Suprapubic skin (tissue), 4 donors: ENCODE results near the gene INPP5A. TPM values are rescaled to one million over a fixed set of nuclear protein-coding genes. Genes with fewer than 3 reads are reported as not detected.

Experiments
- DNase-seq, 2 donors: peaks; one replicate each; pipeline ENCODE4 v3.0.0-alpha.2; 2019; ENCODE audit warnings: low spot score in 2 of 2
- H3K27ac ChIP-seq: fragments of 200-600 bp; sonication (generic); one replicate; pipeline ENCODE4 v1.5.1; 2019
- H3K27me3 ChIP-seq: fragments of 200-600 bp; sonication (generic); one replicate; pipeline ENCODE4 v1.5.1; 2019
- H3K36me3 ChIP-seq: fragments of 200-600 bp; sonication (generic); one replicate; pipeline ENCODE4 v1.5.1; 2019
- H3K4me1 ChIP-seq: fragments of 200-600 bp; sonication (generic); one replicate; pipeline ENCODE4 v1.5.1; 2019
- H3K4me3 ChIP-seq: fragments of 200-600 bp; sonication (generic); one replicate; pipeline ENCODE4 v1.5.1; 2019; ENCODE audit warnings: mild to moderate bottlenecking
- H3K9me3 ChIP-seq: fragments of 200-600 bp; sonication (generic); one replicate; pipeline ENCODE4 v1.5.1; 2019
- EP300 ChIP-seq: sonication (generic); formaldehyde crosslinking; IDR thresholded peaks from one replicate; pipeline ENCODE4 v1.6.1; 2017; ENCODE audit warnings: antibody characterized with exemption
- POLR2A ChIP-seq, 2 donors: fragments of 450-650 bp; IDR thresholded peaks; one replicate each; pipeline ENCODE4 v1.6.1; 2017; ENCODE audit warnings: antibody characterized with exemption in 2 of 2, mild to moderate bottlenecking in 2 of 2, moderate library complexity in 2 of 2
- POLR2AphosphoS5 ChIP-seq, 3 donors: sonication (generic); formaldehyde crosslinking; IDR thresholded peaks; one replicate each; pipeline ENCODE4 v1.6.1; 2017; ENCODE audit warnings: antibody characterized with exemption in 3 of 3
- WGBS: methylation state at CpG from one replicate; pipeline ENCODE4 v1.1.5; 2018; 5-methylcytosine and 5-hydroxymethylcytosine counted together
- total RNA-seq, 4 donors: library from RNA; depleted of rRNA; stranded (reverse); fragments of >200 nt; gene quantifications; one replicate each; pipeline ENCODE4 v1.1.0, GENCODE V29; 2016
- TF ChIP-seq, protein P1 (sequence below), 2 donors: fragments of 200-600 bp in 1 of 2; fragments of 450-650 bp in 1 of 2; sonication (generic) in 1 of 2; IDR thresholded peaks; one replicate each; pipeline ENCODE4 v1.5.1; 2016 to 2019; ENCODE audit warnings: antibody characterized with exemption in 2 of 2, mild to moderate bottlenecking in 1 of 2, moderate library complexity in 1 of 2

Gene INPP5A
- total RNA-seq, 4 donors from 2014 or later, result 28.1 to 39.1 (median 32.3) TPM

- Histone ChIP-seq H3K4me3 (no peak overlapping the region), H3K4me1 (peaks cover 29% of the 10 kb centered on the region), H3K36me3 (no peaks in the 10 kb centered on the region), H3K27me3 (no peaks in the 10 kb centered on the region), H3K9me3 (no peaks in the 10 kb centered on the region), H3K27ac (no peak overlapping the region)
- TF ChIP-seq POLR2AphosphoS5 (IDR thresholded peaks at IDR 0.05) (no peak), EP300 (no peak), POLR2A (IDR thresholded peaks at IDR 0.05) (no peak)
- TF ChIP-seq, protein P1, sequence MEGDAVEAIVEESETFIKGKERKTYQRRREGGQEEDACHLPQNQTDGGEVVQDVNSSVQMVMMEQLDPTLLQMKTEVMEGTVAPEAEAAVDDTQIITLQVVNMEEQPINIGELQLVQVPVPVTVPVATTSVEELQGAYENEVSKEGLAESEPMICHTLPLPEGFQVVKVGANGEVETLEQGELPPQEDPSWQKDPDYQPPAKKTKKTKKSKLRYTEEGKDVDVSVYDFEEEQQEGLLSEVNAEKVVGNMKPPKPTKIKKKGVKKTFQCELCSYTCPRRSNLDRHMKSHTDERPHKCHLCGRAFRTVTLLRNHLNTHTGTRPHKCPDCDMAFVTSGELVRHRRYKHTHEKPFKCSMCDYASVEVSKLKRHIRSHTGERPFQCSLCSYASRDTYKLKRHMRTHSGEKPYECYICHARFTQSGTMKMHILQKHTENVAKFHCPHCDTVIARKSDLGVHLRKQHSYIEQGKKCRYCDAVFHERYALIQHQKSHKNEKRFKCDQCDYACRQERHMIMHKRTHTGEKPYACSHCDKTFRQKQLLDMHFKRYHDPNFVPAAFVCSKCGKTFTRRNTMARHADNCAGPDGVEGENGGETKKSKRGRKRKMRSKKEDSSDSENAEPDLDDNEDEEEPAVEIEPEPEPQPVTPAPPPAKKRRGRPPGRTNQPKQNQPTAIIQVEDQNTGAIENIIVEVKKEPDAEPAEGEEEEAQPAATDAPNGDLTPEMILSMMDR (IDR thresholded peaks at IDR 0.05), result no peak
- DNase-seq, result peak in 1 of 2 donors; percentile 60
- 94% methylated on average over 28 of the region's 28 CpGs for WGBS
Observed at GRCh38 chr10:132548106-132548823, 10.7 kb downstream of the INPP5A start.

DNA sequence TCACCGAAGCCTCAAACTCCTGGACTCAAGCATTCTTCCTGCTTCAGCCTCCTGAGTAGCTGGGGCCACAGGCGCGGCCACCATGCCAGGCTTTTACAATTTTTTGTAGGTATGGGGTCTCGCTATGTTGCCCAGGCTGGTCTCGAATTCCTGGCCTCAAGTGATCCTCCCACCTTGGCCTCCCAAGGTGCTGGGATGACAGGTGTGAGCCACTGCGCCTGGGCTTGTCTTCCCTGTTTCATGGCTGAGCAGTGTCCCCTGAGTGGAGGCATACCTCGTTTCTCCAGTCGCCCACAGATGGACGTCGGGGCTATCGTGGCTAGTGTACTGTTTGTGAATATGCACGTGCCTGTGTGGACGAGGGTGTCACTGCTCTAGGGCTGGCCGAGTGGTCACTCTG, 11.3 kb downstream of the INPP5A start:
- TF ChIP-seq POLR2AphosphoS5 (IDR thresholded peaks at IDR 0.05) (no peak), EP300 (no peak), POLR2A (IDR thresholded peaks at IDR 0.05) (no peak)
- TF ChIP-seq, protein P1 (IDR thresholded peaks at IDR 0.05), result no peak
- WGBS, result 90% methylated on average over 14 of the region's 14 CpGs
- H3K9me3 ChIP-seq, result no peaks in the 10 kb centered on the region
- no peak overlapping the region for H3K27ac ChIP-seq
- H3K4me1 ChIP-seq, result peaks cover 29% of the 10 kb centered on the region
- H3K27me3 ChIP-seq, result no peaks in the 10 kb centered on the region
- DNase-seq, result peak; percentile 53 to 77
- no peak overlapping the region for H3K4me3 ChIP-seq
- no peaks in the 10 kb centered on the region for H3K36me3 ChIP-seq

- H3K27me3 ChIP-seq, result no peaks in the 10 kb centered on the region
- peak; percentile 45 to 47 for DNase-seq
- H3K4me3 ChIP-seq, result no peak overlapping the region
- H3K9me3 ChIP-seq, result no peaks in the 10 kb centered on the region
- no peaks in the 10 kb centered on the region for H3K36me3 ChIP-seq
- no peak overlapping the region for H3K27ac ChIP-seq
- 61% methylated on average over 12 of the region's 12 CpGs for WGBS
- TF ChIP-seq EP300 (no peak), POLR2AphosphoS5 (IDR thresholded peaks at IDR 0.05) (no peak), POLR2A (IDR thresholded peaks at IDR 0.05) (no peak)
- TF ChIP-seq, protein P1 (IDR thresholded peaks at IDR 0.05), result no peak
- H3K4me1 ChIP-seq, result peaks cover 27% of the 10 kb centered on the region
Observed at GRCh38 chr10:132549371-132549770, 11.8 kb downstream of the INPP5A start.

- peak; percentile 59 to 78 for DNase-seq
- Histone ChIP-seq H3K27me3 (no peaks in the 10 kb centered on the region), H3K9me3 (no peaks in the 10 kb centered on the region), H3K27ac (no peak overlapping the region), H3K36me3 (no peaks in the 10 kb centered on the region), H3K4me3 (no peak overlapping the region), H3K4me1 (peaks cover 16% of the 10 kb centered on the region)
- 88% methylated on average over 14 of the region's 20 CpGs for WGBS
- TF ChIP-seq POLR2A (IDR thresholded peaks at IDR 0.05), result no peak
- no peak for TF ChIP-seq EP300
- TF ChIP-seq, protein P1 (IDR thresholded peaks at IDR 0.05), result no peak
- TF ChIP-seq POLR2AphosphoS5 (IDR thresholded peaks at IDR 0.05), result no peak
Observed at GRCh38 chr10:132550366-132551092, 12.9 kb downstream of the INPP5A start.
